DMS79 (cell line): ENCODE results near the gene PSMC3IP.
"Not testable (repeated sequence)": the region's sequence is repeated elsewhere in the genome, so short reads cannot be mapped to it uniquely, and the experiment has no call there.

Experiments used
- DNase-seq: peaks from one replicate; lab custom pipeline; 2025; lab: John Stamatoyannopoulos, UW

PSMC3IP gene

DNA sequence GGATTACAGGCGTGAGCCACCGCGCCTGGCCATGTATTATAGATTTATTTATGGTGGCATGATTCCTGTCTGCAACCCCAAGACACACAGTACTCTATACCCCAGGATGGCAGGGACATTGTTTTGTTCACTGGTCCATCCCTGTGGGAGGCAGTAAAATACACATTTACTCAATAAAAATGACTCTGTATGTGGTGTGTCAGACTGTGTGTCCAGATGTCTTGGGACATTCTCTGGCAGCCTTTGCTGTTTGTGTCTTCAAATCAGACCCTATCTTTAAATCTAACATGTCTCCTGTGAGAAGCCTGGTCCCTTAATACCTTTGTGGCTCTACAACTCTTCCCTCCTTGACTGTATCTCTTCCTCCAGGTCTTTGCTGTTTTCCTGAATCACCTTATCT lies 17.3 kb downstream of the PSMC3IP start:
- DNase-seq: no peak

DNA sequence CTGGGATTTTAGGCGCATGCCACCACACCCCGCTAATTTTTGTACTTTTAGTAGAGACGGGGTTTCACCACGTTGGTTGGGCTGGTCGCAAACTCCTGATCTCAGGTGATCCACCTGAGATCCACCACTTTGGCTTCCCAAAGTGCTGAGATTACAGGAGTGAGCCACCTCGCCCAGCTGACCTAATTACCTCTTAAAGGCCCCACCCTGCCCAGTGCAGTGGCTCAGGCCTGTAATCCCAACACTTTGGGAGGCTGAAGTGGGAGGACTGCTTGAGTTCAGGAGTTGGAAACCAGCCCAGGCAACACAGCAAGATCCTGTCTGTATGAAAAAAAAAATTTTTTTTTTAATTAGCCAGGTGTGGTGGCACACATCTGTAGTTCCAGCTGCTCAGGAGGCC lies 18.5 kb downstream of the PSMC3IP start:
- DNase-seq: peak; percentile 80

DNA sequence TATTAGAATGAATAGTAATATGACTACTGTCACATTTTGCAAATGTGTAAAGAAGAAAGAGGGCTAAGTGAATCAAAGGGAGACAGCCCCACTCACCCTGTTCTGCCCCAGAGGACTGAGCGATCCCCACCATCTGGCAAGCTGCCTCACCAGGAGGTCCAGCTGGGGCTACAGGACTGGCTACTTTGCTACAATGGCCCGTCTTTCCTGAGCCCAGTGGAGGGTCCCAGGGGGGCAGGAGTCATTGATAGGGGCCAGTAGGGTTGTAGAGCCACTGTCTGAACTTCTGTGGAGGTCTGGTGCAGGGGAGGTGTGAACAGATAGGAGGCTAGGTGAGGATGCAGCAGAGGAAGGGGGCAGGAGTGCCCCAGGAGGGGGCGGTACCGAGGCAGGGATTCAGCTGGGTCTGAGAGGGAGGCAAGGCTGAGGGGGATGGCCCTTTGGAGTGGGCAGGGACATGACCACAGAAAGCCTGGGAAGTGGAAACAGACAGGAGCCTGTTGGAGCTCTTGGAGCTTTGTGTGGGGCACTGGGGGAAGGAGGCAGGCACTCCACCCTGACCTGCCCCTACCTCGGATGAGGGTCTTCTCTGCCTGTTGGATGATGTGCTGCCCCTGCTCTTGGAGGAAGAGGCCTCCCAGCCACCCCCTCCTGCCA lies 21.4 kb downstream of the PSMC3IP start:
- not testable (repeated sequence) for DNase-seq

DNA sequence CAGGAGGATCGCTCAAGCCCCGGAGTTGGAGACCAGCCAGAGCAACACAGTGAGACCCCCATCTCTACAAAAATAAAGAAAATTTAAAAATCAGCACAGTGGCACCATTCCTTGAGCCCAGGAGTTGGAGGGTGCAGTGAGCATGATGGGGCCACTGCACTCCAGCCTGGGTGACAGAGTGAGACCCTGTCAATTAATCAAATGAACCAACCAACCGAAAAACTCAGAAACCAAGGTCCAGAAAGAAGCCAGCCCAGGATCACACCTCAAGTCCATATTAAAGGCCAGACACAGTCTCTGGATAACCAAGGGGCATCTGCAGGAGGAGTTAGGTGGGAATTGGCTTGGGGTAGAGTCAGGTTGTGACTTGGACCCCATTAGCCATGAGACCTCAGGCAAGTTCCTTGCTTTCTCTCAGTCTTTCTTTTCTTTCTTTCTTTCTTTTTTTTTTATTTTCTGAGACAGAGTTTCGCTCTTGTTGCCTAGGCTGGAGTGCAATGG lies 22.4 kb downstream of the PSMC3IP start:
- no peak for DNase-seq

DNA sequence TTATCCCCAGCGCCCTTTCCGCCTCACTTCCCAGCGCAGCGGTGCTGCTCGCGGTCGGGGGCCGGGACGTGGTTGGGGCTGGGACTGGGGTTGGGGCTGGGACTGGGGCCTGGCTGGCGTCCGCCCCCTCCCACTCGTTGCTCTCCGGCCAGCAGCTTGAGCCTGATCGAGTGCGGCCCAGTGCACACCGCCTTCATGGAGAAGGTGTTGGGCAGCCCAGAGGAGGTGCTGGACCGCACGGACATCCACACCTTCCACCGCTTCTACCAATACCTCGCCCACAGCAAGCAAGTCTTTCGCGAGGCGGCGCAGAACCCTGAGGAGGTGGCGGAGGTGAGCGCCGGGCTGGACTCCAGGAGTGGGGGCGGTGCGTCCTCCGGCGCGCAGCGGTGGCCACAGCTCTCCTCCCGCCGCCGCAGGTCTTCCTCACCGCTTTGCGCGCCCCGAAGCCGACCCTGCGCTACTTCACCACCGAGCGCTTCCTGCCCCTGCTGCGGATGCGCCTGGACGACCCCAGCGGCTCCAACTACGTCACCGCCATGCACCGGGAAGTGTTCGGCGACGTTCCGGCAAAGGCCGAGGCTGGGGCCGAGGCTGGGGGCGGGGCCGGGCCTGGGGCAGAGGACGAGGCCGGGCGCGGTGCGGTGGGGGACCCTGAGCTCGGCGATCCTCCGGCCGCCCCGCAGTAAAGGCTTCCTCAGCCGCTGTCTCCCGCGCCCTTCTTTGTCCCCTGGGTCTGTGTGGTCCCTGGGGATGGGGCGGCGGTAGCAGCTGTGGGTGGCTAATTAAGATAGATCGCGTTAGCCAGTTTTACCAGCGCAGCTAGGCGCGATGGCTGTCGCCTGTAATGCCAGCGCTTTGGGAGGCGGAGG lies 23.0 kb downstream of the PSMC3IP start:
- DNase-seq: peak; percentile 68

DNA sequence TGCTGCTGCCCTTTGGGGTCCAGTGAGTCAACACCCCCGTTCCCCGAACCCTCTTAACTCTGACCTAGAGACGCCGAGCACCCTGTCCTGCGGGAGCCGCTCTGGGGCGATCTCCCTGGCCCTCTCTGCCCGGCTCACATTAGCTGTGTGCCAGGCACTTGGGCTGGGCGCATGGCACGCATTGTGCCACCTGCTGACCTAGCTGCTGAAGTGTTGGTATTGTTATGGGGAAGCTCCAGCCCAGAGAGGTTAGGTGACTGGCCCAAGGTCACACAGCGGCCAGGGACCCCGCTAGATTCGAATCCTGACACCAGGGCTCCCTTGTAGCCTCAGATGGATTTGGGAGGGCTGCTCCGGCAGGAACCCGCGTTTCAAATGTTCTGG lies 23.7 kb downstream of the PSMC3IP start:
- DNase-seq: no peak

DNA sequence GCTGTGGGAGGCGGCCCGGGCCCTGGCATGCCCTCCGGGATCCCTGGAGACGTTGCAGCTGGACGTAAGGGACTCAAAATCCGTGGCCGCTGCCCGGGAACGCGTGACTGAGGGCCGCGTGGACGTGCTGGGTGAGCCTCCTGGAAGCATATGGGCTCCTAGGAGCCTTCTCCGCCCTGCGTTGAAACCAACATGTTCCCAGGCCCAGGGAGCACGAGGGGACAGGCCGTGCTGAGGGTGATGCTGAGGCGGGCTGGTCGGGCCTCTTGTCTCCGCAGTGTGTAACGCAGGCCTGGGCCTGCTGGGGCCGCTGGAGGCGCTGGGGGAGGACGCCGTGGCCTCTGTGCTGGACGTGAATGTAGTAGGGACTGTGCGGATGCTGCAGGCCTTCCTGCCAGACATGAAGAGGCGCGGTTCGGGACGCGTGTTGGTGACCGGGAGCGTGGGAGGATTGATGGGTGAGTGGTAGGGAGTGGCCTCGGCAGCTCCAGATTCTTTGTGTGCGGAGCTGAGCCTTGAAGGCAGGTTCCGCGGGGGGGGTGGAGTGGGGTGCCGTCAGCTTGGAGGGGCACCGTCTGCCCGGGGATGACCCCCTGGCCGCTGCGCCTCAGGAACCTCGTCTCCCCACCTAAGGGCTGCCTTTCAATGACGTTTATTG lies 24.2 kb downstream of the PSMC3IP start:
- DNase-seq: no peak

DNA sequence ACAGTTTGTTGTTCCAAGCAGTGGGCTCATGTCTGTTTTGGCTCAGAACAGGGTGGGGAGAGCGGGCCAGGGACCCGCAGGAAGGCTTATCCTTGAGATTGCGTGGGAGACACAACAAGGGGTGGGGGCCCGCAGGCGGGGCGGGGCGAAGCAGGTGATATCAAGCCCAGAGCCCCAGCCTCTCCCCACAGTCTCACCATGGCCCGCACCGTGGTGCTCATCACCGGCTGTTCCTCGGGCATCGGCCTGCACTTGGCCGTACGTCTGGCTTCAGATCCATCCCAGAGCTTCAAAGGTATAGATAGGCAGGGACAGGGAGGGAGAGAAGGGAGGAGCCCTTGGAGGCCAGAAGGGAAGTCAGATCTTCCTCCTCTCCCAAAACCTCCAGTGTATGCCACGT lies 24.8 kb downstream of the PSMC3IP start, which contains the start of gene HSD17B1:
Gene HSD17B1 (plus strand): TSS at position 188 of the 400 bp plus-strand sequence. CDS start 11 bp downstream, at position 199.
- not testable (repeated sequence) for DNase-seq

DNA sequence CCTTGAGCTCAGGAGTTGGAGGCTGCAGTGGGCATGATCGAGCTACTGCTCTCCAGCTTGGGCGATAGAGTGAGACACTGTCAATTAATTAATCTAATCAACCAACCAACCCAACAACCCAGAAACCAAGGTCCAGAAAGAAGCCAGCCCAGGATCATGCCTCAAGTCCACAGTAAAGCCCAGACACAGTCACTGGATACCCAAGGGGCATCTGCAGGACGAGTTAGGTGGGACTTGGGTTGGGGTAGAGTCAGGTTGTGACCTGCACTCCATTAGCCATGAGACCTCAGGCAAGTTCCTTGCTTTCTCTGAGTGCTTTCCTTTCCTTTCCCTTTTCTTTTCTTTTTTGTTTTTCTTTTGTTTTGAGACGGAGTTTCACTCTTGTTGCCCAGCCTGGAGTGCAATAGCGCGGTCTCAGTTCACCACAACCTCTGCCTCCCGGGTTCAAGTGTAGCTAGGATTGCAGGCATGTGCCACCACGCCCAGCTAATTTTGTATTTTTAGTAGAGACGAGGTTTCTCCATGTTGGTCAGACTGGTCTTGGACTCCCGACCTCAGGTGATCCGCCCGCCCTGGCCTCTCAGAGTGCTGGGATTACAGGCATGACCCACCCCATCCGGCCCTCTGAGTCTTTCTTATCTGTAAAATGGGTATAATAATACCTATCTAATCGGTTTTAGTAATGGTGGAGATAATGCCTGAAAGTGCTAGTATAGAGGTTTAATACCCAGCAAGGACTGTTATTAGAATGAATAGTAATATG lies 28.4 kb downstream of the PSMC3IP start:
- no peak for DNase-seq

DNA sequence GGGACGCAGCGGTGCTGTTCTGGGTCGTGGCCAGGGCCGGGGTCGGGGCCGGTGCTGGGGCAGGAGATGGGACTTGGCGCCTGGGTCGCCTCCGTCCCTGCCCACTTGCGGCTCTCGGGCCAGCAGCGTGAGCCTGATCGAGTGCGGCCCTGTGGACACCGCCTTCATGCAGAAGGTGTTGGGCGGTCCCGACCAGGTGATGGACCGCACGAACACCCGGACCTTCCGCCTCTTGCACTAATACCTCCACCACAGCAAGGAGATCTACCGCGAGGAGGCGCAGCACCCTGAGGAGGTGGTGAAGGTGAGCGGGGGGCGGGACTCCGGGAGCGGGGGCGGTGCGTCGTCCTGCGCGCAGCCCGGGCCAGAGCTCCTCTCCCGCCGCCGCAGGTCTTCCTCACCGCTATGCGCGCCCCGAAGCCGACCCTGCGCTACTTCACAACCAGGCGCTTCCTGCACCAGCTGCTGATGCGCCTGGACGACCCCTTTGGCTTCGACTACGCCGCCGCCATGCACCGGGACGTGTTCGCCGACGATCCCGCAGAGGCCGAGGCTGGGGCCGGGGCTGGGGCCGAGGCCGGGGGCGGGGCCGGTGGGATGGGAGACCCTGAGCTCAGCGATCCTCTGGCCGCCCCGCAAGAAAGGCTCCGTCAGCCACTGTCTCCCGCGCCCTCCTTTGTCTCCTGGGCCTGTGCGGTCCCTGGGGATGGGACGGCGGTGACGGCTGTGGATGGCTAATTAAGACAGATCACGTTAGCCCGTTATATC lies 29.3 kb downstream of the PSMC3IP start:
- no peak for DNase-seq

DNA sequence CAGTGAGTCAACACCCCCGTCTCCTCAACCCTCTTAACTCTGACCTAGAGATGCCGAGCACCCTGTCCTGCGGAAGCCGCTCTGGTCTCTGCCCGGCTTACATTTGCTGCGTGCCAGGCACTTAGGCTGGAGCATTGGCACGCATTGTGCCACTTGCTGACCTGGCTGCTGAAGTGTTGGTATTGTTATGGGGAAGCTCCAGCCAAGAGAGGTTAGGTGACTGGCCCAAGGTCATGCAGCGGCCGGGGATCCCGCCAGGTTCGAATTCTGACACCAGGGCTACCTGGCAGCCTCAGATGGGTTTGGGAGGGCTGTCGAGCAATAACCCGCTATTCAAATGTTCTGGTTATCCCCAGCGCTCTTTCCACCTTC lies 29.8 kb downstream of the PSMC3IP start:
- DNase-seq: no peak

DNA sequence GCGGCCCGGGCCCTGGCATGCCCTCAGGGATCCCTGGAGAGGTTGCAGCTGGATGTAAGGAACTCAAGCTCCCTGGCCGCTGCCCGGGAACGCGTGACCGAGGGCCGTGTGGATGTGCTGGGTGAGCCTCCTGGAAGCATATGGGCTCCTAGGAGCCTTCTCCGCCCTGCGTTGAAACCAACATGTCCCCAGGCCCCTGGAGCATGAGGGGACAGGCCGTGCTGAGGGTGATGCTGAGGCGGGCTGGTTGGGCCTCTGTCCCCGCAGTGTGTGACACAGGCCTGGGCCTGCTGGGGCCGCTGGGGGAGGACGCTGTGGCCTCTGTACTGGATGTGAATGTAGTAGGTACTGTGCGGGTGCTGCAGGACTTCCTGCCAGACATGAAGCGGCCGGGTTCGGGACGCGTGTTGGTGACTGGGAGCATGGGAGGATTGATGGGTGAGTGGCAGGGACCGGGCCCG lies 30.5 kb downstream of the PSMC3IP start:
- no peak for DNase-seq

DNA sequence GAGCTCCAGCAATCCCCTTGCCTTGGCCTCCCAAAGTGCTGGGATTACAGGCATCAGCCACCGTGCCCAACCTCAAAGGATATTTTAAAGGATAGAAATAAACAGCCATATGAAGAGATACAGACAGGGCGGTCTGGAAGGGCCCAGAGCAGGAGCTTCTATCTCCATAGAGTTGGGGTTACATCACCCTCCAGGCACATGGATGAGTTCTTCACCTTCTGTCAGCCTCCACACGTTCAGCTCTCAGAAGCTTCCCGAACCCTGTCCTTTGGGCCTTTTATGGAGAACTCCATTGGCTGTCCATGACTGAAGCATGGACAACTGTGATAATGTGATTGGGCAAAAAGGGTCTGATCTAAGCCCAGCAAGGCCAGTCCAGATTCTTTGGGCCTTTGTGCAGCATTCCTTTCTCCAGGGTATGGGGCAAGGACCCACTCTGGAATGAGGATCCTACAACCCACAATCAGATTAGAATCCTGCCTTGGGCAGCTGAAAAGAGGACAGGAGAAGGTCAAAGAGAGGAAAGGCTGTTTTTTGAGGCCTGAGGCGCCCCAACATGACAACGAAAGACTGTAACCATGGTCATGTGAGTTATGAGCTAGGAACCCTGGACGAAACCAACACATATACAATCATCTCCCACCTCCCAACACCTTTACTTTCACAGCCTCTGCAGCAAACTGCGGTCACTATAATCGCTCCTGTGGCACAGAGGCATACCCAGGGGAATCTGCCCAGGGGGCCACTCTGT lies 31.6 kb downstream of the PSMC3IP start:
- not testable (repeated sequence) for DNase-seq

DNA sequence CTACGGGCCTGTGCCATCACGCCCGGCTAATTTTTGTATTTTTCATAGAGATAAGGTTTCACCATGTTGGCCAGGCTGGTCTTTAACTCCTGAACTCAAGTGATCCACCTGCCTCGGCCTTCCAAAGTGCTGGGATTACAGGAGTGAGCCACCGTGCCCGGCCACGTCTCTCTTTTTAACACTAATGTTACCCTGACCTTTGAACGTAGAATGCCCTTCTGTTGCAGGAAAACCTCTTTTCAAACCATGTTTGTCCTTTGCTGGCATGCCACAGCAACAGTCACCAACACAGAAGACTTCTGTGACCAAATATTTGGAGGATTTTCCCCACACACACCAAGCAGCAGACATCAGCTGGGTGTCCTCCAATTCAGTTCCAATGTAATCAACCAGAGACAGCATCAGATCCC lies 32.6 kb downstream of the PSMC3IP start:
- DNase-seq: no peak

DNA sequence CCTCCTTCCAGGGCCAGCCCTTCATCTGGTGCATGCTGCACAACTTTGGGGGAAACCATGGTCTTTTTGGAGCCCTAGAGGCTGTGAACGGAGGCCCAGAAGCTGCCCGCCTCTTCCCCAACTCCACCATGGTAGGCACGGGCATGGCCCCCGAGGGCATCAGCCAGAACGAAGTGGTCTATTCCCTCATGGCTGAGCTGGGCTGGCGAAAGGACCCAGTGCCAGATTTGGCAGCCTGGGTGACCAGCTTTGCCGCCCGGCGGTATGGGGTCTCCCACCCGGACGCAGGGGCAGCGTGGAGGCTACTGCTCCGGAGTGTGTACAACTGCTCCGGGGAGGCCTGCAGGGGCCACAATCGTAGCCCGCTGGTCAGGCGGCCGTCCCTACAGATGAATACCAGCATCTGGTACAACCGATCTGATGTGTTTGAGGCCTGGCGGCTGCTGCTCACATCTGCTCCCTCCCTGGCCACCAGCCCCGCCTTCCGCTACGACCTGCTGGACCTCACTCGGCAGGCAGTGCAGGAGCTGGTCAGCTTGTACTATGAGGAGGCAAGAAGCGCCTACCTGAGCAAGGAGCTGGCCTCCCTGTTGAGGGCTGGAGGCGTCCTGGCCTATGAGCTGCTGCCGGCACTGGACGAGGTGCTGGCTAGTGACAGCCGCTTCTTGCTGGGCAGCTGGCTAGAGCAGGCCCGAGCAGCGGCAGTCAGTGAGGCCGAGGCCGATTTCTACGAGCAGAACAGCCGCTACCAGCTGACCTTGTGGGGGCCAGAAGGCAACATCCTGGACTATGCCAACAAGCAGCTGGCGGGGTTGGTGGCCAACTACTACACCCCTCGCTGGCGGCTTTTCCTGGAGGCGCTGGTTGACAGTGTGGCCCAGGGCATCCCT lies 34.1 kb downstream of the PSMC3IP start:
- no peak for DNase-seq

DNA sequence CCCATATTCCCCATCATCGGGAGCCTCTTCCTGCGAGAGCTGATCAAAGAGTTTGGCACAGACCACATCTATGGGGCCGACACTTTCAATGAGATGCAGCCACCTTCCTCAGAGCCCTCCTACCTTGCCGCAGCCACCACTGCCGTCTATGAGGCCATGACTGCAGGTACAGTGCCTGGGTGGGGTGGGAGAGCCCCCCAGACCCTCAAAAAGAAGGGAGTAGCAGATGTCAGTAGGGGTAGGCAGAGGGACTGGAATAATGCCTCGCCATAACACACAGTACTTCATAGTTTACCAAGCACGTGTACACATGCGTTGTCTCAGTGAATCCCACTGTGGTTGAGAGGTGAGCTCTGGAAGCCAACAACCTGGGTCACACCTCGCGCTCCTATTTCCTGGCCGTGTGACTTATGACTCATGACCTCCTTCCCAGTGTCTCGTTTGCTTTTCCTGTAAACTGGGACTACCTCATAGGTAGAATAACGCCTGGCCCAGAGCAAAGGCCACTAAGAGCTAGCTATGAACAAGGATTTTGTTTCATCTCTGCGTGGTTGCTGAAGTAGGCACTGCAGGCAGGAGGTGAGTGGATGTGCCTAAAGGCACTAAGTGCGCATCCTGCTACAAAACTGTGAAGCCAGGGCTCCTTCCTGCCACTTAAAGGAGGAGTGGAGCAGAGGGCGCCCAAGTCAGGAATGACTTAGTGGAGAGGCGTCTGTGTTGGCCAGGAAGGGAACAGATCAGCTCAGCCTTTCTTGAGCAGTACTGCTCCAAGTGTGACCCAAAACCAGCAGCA lies 36.3 kb downstream of the PSMC3IP start:
- no peak for DNase-seq

DNA sequence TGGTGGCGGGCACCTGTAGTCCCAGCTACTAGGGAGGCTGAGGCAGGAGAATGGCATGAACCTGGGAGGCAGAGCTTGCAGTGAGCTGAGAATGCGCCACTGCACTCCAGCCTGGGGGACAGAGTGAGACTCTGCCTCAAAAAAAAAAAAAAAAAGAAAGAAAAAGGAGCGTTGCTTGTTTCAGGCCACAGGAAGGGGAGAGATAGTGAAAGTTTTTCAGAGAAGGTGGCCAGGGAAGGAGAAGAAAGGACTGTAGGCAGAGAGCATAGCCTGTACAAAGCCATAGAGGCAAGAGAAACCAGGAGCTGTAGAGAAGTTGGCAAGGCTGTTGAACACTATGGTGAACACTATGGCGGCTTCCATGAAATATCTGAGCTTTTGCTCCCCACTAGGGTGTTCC lies 37.0 kb downstream of the PSMC3IP start:
- not testable (repeated sequence) for DNase-seq

DNA sequence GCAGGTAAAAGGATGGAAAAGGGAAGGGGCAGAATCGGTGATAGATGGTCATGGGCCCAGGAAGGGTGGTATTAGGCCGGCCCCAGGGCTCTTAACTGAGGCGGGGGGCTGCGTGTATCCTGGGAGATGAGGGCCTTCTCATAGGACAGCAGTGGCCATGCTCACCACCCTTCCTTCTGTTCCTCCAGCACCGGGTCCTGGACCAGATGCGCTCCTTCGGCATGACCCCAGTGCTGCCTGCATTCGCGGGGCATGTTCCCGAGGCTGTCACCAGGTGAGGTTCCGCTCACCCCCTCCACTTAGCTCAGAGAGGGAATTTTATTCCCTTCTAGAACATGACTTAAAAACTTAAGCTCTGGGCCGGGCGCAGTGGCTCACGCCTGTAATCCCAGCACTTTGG lies 39.0 kb downstream of the PSMC3IP start:
- no peak for DNase-seq
